SH-SY5Y (cell line): ENCODE measurements around the gene CDR2L.

Source experiments
- GATA2 ChIP-seq: IDR thresholded peaks from 2 replicates; pipeline ENCODE4 v1.6.1; 2011; ENCODE audit warnings: mild to moderate bottlenecking, low read depth, low read length
- GATA3 ChIP-seq: IDR thresholded peaks from 2 replicates; pipeline ENCODE4 v1.6.1; 2011; ENCODE audit warnings: low read depth, mild to moderate bottlenecking, low read length, moderate library complexity

The CDR2L gene

DNA sequence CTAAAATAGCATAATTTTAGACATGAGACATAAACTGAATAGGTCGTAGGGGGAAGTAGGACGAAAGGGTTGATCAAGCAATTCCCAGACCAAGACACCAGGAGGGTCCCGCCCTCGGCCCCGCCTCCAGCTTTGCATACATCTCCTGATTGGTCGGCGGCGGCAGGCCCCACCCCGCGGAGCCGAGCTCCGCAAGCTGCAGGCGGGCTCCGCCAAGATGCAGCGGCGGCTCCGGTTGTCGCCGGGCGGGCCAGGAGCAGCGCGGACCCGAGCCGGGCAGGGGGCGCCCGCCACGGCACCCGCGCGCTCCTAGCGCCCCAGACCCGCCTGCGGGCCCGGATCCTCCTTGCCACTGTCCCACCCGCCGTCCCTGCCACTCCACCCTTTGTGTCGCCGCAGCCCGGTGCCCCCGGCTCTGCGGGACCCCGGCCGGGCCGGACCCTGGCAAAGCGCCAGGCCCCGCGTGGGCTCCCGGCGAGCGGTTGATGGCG lies at the start of gene CDR2L:
Gene CDR2L, plus strand, starts transcription at position 215 of the 491 bp plus-strand sequence. CDS start 412 bp downstream, outside the sequence.
- TF ChIP-seq GATA3 (no peak), GATA2 (no peak)

DNA sequence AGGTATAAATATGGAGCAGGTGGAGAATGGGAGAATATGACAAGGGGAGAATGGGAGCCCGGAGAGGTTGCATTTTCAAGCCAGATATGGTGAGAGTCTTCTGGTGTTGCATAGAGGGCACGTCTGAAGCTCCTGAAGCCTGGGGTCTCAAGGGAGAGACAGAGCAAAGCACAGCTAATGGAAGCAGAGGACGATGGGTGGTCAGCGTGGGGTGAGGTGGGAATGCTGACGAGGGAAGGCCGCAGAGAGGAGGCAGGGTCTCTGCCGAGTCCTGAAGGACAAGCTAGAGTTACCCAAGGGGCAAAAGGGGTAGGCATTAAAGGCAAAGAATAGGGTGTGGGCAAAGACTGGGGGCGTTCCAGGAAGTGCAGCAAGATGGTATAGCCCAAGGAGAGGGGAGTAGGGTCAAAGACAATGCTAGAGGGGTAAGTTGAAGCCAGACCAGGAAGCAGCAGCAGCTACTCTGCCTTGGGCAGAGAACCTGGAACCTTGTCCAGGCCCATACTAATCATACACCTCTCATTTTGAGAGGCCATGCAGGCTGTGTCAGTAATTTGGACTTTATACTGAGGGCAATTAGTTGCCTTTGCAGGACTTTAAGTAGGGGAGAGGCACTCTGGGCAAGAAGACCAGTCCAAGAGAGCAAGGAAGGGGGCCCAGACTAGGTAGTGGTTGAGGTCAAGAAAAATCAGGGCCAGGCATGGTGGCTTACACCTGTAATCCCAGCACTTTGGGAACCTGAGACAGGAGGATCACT lies 49.1 kb upstream of the CDR2L start:
- TF ChIP-seq GATA3 = no peak

DNA sequence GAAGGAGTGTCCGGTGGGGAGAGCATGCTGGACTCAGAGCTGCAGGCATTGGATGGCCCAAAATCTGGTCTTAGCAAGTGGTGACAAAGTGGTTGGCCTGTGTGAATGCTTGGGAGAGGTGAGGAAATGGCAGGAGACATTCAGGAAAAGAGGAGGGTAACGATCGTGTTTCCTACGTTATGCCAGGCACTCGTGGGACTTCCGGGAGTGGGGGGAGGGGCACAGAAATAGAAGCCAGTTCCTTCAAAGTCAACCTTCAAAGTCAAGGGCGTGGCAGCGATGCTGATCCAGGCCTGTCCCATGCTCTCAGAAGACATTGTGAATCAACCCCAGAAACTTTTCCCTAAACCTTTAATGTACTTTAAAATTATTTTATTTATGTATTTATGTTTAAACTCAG lies 47.9 kb upstream of the CDR2L start:
- TF ChIP-seq GATA3 = no peak
- TF ChIP-seq GATA2 = no peak

DNA sequence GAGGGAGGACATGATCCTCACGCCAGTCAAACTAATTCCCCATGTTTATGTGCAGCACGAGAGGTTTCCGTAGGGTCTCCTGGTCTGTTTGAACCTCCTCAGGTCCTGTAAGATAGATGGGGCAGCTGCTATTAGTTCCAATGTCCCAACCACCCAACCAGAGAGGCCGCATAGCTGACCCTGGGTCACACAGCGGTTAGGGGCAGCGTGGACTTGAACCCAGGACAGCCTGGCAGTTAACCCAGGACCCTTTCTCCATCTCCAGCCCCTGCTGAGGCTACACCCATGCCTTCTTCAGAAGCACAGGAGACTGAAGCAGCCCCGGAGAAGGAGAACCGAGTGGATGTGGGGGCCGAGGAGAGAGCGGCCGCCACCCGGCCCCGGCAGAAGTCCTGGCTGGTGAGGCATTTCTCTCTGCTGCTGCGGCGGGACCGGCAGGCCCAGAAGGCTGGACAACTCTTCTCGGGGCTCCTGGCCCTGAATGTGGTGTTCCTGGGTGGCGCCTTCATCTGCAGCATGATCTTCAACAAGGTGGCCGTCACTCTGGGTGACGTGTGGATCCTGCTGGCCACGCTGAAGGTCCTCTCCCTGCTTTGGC lies 46.2 kb upstream of the CDR2L start:
- TF ChIP-seq GATA2 (no peak), GATA3 (no peak)

DNA sequence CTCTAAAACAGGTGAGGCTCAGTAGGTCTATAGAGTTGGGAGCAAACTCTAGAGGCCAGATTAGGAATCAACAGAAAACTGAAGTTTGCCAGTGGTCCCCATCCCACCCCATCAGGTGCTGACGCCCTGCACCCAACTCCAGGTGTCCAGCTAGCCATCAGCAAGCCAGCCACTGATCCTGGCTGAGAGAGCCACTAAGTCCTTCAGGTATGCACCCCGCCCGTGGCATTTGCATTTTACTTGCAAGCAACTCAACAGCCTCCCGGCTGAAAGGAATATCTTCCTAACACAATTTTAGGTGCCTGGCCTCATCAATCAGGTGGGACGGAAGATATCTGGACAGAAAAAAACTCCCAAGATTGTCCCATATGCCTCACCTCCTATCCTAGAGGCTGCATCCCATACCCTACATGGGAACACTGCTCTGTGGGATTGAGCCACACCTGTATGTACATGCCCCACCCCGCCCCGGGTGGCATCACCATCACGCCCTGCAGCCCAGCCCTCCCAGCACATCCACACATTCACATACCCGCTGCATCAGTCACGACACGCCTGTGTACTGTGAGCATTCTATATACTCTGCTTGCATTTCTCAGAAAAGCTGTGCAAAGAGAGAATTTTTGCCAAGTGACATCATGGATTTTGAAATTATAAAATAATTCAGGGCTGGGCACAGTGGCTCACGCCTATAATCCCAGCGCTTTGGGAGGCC lies 43.5 kb upstream of the CDR2L start:
- no peak for TF ChIP-seq GATA3
- TF ChIP-seq GATA2 = no peak

DNA sequence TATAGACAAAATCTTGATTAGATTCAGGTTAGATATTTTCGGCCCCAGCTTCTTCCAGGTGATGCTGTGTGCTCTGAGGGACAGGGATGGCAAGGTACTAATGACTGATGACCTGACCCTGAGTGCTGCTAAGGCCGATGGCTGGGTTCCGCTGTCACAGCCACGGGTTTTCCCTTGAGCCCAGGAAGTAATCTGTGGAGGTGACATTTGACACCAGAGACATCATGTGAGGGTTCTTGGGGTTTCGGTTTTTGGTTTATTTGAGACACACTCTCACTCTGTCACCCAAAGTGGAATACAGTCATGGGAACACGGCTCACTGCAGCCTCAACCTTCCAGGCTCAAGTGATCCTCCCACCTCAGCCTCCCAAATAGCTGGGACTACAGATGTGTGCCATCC lies 41.9 kb upstream of the CDR2L start:
- TF ChIP-seq GATA2 (no peak), GATA3 (no peak)

DNA sequence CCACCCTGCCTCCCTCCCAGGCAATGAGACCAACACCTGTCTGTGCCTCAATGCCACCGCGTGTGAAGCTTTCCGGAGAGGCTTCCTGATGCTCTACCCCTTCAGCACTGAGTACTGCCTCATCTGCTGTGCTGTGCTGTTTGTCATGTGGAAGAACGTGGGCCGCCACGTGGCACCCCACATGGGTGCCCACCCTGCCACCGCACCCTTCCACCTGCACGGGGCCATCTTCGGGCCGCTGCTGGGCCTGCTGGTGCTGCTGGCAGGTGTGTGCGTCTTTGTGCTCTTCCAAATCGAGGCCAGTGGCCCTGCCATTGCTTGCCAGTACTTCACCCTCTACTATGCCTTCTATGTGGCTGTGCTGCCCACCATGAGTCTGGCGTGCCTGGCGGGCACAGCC lies 40.8 kb upstream of the CDR2L start:
- TF ChIP-seq GATA3 (no peak), GATA2 (no peak)

DNA sequence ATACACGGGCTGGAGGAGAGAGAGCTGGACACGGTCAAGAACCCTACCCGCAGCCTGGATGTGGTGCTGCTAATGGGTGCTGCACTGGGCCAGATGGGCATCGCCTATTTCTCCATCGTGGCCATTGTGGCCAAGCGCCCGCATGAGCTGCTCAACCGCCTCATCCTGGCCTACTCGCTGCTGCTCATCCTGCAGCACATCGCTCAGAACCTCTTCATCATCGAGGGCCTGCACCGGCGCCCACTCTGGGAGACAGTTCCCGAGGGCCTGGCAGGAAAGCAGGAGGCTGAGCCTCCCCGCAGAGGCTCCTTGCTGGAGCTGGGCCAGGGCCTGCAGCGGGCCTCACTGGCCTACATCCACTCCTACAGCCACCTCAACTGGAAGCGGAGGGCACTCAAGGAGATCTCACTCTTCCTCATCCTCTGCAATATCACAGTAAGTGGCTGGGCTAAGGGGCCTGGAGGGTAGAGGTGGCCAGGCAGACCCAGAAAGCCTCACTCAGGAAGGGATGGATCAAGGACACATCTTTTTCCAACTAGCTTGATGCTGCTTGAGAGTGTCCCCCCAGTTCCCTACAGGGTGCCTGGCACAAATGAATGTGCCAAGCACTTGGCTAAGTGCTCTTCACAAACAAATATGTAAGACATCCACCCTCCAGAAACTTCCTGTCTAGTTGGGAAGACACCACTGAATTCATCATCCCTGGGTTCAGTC lies 40.2 kb upstream of the CDR2L start:
- TF ChIP-seq GATA2 (no peak), GATA3 (no peak)

DNA sequence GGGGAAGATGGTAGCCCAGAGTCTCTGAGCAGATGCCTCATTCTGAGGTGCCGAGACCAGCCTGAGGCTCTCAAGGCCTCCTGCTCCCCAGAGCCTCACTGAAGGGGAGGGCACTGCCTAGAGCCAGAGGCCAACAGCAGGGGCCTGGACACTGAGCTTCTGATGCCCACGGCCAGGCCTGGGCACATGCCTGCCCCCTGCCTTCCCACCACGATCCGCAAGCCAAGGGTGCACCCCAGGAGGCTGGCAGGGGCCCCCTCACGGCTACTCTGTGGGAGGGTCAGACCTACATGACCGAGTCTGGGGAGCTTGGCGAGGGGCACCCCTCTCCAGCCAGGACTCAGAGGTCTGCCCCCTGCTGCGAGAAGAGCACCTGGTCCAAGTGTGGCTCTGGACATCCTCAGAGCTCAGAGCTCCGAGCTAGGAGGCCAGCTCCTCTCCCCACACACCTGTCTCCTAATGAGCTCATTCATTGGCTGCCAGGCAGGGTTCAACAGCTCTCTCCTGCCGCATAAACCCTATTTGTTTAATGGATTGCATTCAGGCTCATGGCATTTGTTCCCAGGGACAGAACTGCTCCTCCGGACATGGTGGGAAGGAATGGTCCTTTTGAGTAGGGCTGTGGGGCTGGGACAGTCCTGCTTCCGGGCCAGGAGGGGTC lies 37.8 kb upstream of the CDR2L start:
- TF ChIP-seq GATA3 (no peak), GATA2 (no peak)

DNA sequence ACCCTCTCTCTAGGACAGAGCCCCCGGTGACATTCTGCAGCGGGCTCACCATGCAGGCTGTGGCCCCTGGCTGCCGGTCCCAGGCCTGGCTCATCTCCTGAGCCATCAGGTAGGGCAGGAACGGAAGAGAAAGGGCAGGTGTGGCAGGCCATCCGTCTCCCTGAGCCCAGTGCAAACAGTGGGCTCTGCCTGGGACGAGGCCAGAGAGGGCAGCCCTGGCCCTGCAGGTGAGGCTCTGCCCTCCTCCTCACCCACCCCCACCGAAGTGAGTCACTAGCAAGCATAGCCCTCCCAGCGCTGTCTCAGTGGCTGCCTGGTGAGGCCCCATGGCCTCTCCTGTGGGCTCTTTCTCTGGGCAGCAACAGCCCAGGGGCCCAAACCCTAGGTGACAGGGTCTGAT lies 37.2 kb upstream of the CDR2L start:
- TF ChIP-seq GATA3 = no peak

DNA sequence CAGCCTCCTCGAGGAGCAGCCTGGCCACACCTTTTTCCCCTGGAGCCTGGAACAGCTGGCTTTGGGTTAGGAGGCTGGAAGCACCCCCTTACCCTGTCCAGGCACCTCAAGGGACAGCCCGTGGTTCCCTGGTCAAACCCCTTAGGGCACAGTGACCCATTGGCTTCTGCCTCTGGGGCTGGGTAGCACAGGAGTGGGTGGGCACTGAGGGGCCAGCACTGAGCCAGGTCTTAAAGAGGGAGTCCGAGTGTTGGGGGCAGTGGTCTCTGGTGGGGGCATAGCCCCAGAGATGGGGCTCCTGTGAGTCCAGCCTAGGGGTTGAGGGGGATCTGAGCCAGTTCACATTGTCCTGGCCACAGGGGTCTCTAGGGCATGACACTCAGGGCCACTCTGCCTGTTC lies 36.4 kb upstream of the CDR2L start:
- TF ChIP-seq GATA2 (no peak), GATA3 (no peak)

DNA sequence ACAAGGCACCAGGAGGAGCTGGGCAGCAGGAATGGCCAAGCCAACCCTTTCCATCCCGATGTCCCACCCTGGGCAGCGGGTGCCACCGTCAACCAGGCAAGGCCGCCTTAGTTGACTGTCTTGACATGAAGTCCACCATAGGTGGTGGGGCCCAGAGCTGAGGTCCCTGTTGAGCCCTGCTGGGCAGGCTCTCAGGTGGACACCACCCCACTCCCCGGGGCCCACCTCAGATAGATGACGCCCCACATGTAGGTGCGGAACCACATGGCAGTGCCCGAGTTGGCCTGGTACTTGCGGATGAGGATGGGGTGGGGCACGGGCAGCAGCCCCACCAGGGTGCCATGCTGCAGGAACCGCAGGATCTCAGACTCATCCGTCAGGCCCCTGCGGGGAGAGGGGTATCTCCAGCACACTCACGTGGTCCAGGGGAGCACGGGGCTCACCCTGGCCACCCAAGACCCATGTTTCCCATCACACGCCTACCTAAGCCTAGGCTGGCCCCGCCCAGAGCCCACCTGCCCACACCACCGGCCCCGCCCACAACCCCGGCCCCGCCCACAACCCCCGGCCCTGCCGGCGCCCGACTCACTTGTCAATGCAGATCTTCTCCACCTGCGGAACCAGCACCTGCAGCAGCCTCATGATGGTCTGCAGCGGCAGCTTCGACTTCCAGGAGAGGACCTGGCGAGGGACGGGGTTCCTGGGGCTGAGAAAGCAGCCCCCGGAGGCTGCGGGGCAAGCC lies 35.6 kb upstream of the CDR2L start:
- TF ChIP-seq GATA2 (no peak), GATA3 (no peak)
